ENCODE results near the gene MAIP1.

Gene MAIP1

GRCh38 chr2:199987586-199987985, 32.2 kb downstream of the MAIP1 start:
- in situ Hi-C loops (cut with HindIII; ENCODE audit: low sequenced_read_pairs), result no loop called here

- in situ Hi-C loops (cut with HindIII; ENCODE audit: low sequenced_read_pairs), result no loop called here
Measured at GRCh38 chr2:199988151-199988550, 32.8 kb downstream of the MAIP1 start.

- in situ Hi-C loops (cut with HindIII; ENCODE audit: low sequenced_read_pairs), result no loop called here
Measured at GRCh38 chr2:199989822-199990221, 34.4 kb downstream of the MAIP1 start.

- in situ Hi-C loops (cut with HindIII; ENCODE audit: low sequenced_read_pairs), result no loop called here
Measured at GRCh38 chr2:199991691-199992090, 36.3 kb downstream of the MAIP1 start.

- in situ Hi-C loops (cut with HindIII; ENCODE audit: low sequenced_read_pairs), result no loop called here
Measured at GRCh38 chr2:199992296-199992695, 36.9 kb downstream of the MAIP1 start.

- in situ Hi-C loops (cut with HindIII; ENCODE audit: low sequenced_read_pairs), result no loop called here
Measured at GRCh38 chr2:199994371-199994770, 39.0 kb downstream of the MAIP1 start.

GRCh38 chr2:199994896-199995295, 39.5 kb downstream of the MAIP1 start:
- in situ Hi-C loops (cut with HindIII; ENCODE audit: low sequenced_read_pairs), result no loop called here

GRCh38 chr2:199997296-199997695, 41.9 kb downstream of the MAIP1 start:
- in situ Hi-C loops (cut with HindIII; ENCODE audit: low sequenced_read_pairs), result no loop called here

- in situ Hi-C loops (cut with HindIII; ENCODE audit: low sequenced_read_pairs), result no loop called here
Measured at GRCh38 chr2:199999166-199999565, 43.8 kb downstream of the MAIP1 start.

- in situ Hi-C loops (cut with HindIII; ENCODE audit: low sequenced_read_pairs), result no loop called here
Measured at GRCh38 chr2:200000444-200001163, 45.2 kb downstream of the MAIP1 start.

- in situ Hi-C loops (cut with HindIII; ENCODE audit: low sequenced_read_pairs), result no loop called here
Measured at GRCh38 chr2:200003444-200003843, 48.1 kb downstream of the MAIP1 start.

- in situ Hi-C loops (cut with HindIII; ENCODE audit: low sequenced_read_pairs), result no loop called here
Measured at GRCh38 chr2:200005675-200006074, 50.3 kb downstream of the MAIP1 start.

- in situ Hi-C loops (cut with HindIII; ENCODE audit: low sequenced_read_pairs), result no loop called here
Measured at GRCh38 chr2:200007306-200007705, 51.9 kb downstream of the MAIP1 start.

GRCh38 chr2:200012401-200012800, 57.0 kb downstream of the MAIP1 start:
- in situ Hi-C loops (cut with HindIII; ENCODE audit: low sequenced_read_pairs), result no loop called here
